Measurements from ENCODE around the gene DCLK3.

GRCh38 chr3:36776436-36776835 is 12.1 kb upstream of the DCLK3 start:
- TF ChIP-seq RAD21 (IDR thresholded peaks at IDR 0.05; ENCODE audit: insufficient read depth, low read depth, low read length) (no peak), CEBPB (IDR thresholded peaks at IDR 0.05; ENCODE audit: borderline replicate concordance in 1 of 2, low read depth in 2 of 2, low read length in 2 of 2) (no peak), CTCF (IDR thresholded peaks at IDR 0.05 in 2 of 3, conservative IDR thresholded peaks at IDR 0.05 in 1 of 3; ENCODE audit: control insufficient read depth in 2 of 3, extremely low read depth in 1 of 3, insufficient read depth in 1 of 3, low read depth in 3 of 3, low read length in 3 of 3) (no peak), CREM (IDR thresholded peaks at IDR 0.05; ENCODE audit: low read depth) (no peak), RAD51 (IDR thresholded peaks at IDR 0.05) (no peak), MYC (IDR thresholded peaks at IDR 0.05; ENCODE audit: insufficient read depth, insufficient read length, insufficient replicate concordance, low read length, severe bottlenecking) (no peak), FOS (IDR thresholded peaks at IDR 0.05; ENCODE audit: borderline replicate concordance, extremely low read depth, insufficient read length) (no peak), CBX3 (IDR thresholded peaks at IDR 0.05; ENCODE audit: borderline replicate concordance, low read depth) (no peak), CREB1 (IDR thresholded peaks at IDR 0.05; ENCODE audit: low read depth) (no peak), POLR2AphosphoS5 (IDR thresholded peaks at IDR 0.05; ENCODE audit: low read length) (no peak), USF2 (IDR thresholded peaks at IDR 0.05; ENCODE audit: borderline replicate concordance, low read depth, low read length) (no peak), POLR2A (IDR thresholded peaks at IDR 0.05; ENCODE audit: low read depth, low read length) (no peak)
